GM12878 (cell line): ENCODE measurements around the gene CNST. TPM values are rescaled to one million over a fixed set of nuclear protein-coding genes. Genes with fewer than 3 reads are reported as not detected.

ENCODE experiments used
- ATAC-seq: fragments of 200-7000 bp; cut with Tn5 transposase; 3 replicates; pipeline ENCODE4 v1.9.1; 2020; ENCODE audit warnings: mild to moderate bottlenecking, moderate library complexity
- BruUV-seq: library from RNA; stranded (reverse); fragments of 400-500 nt; replicated peaks from 2 replicates; lab custom pipeline; 2021; lab: Mats Ljungman, UMichigan
- CTCF ChIA-PET: fragments of 300-600 bp; sonication (Branson Sonifier 250); formaldehyde crosslinking; extraction: SDS; loops from one replicate; lab custom pipeline; 2021; ENCODE audit warnings: inconsistent platforms; lab: Yijun Ruan, JAX
- POLR2A ChIA-PET: fragments of 350-600 bp; formaldehyde crosslinking; extraction: SDS; loops from one replicate; lab custom pipeline; 2021; ENCODE audit warnings: inconsistent platforms; lab: Charles Lee
- RAD21 ChIA-PET: fragments of 300-600 bp; sonication (Branson Sonifier 250); formaldehyde crosslinking; loops from one replicate; lab custom pipeline; 2023; ENCODE audit warnings: antibody characterized with exemption; ENCODE audit not compliant: unreplicated experiment; lab: Charles Lee
- SMC1A ChIA-PET: fragments of 300-600 bp; sonication (Branson Sonifier 250); formaldehyde crosslinking; loops from one replicate; lab custom pipeline; 2023; ENCODE audit not compliant: unreplicated experiment, uncharacterized antibody; lab: Charles Lee
- DNase-seq: peaks from one replicate; pipeline ENCODE4 v3.0.0-alpha.2; 2011; ENCODE audit warnings: low read depth, low spot score
- FAIRE-seq: peaks from 3 replicates; lab custom pipeline; 2011; peaks lifted over from hg19 to GRCh38; lab: Jason Lieb, UNC
- H2AFZ ChIP-seq: 2 replicates; pipeline ENCODE4 v1.6.0; 2011; ENCODE audit warnings: low read depth, low read length, control low read depth; ENCODE audit not compliant: control insufficient read depth
- H3K27ac ChIP-seq: 2 replicates; pipeline ENCODE4 v1.5.1; 2011; ENCODE audit warnings: control low read depth; ENCODE audit not compliant: control insufficient read depth, insufficient read depth
- H3K27me3 ChIP-seq, 2 experiments: replicated peaks in 1 of 2; 2 replicates each; pipeline versions ENCODE4 v1.6.0 to v1.6.1; 2011; ENCODE audit warnings: low read length in 1 of 2; ENCODE audit not compliant: control insufficient read depth in 2 of 2, insufficient read depth in 2 of 2
- H3K36me3 ChIP-seq, 2 experiments: 2 replicates each; pipeline ENCODE4 v1.5.1; 2011; ENCODE audit warnings: low read length in 1 of 2; ENCODE audit not compliant: control insufficient read depth in 2 of 2, insufficient read depth in 2 of 2
- H3K4me1 ChIP-seq: 2 replicates; pipeline ENCODE4 v1.6.1; 2011; ENCODE audit warnings: mild to moderate bottlenecking, low read length, moderate library complexity, mixed read lengths; ENCODE audit not compliant: control insufficient read depth, insufficient read depth
- H3K4me2 ChIP-seq: 2 replicates; pipeline ENCODE4 v1.6.0; 2011; ENCODE audit warnings: control low read depth; ENCODE audit not compliant: control insufficient read depth, insufficient read depth
- H3K4me3 ChIP-seq: fragments of 200-600 bp; sonication (generic); 2 replicates; pipeline ENCODE4 v1.5.1; 2016
- H3K79me2 ChIP-seq: 2 replicates; pipeline ENCODE4 v1.6.0; 2011; ENCODE audit warnings: low read length; ENCODE audit not compliant: control insufficient read depth, insufficient read depth
- H3K9ac ChIP-seq: 2 replicates; pipeline ENCODE4 v1.8.0; 2011; ENCODE audit warnings: low read length, control low read depth, mixed read lengths; ENCODE audit not compliant: control insufficient read depth, insufficient read depth
- H3K9me3 ChIP-seq: replicated peaks from 3 replicates; pipeline ENCODE4 v1.5.1; 2011; ENCODE audit warnings: mild to moderate bottlenecking, low read length; ENCODE audit not compliant: control insufficient read depth, insufficient read depth
- H4K20me1 ChIP-seq: 2 replicates; pipeline ENCODE4 v1.6.0; 2011; ENCODE audit not compliant: control insufficient read depth, insufficient read depth
- CHD4 ChIP-seq: fragments of 200-600 bp; sonication (generic); IDR thresholded peaks from 2 replicates; pipeline ENCODE4 v1.6.1; 2016; ENCODE audit warnings: mild to moderate bottlenecking
- CREB1 ChIP-seq: IDR thresholded peaks from 2 replicates; pipeline ENCODE4 v1.6.1; 2012; ENCODE audit warnings: low read depth, mild to moderate bottlenecking, inconsistent platforms
- GATAD2B ChIP-seq: fragments of 450-650 bp; conservative IDR thresholded peaks from 2 replicates; pipeline ENCODE4 v1.6.1; 2017; ENCODE audit warnings: low read depth, mild to moderate bottlenecking, moderate library complexity
- IRF4 ChIP-seq: IDR thresholded peaks from 2 replicates; pipeline ENCODE4 v1.6.1; 2011; ENCODE audit warnings: low read depth, low read length
- JUNB ChIP-seq: IDR thresholded peaks from 2 replicates; pipeline ENCODE4 v1.6.1; 2016; ENCODE audit warnings: antibody characterized with exemption, mild to moderate bottlenecking
- PKNOX1 ChIP-seq: fragments of 450-650 bp; IDR thresholded peaks from 2 replicates; pipeline ENCODE4 v1.6.1; 2016; ENCODE audit warnings: mild to moderate bottlenecking
- WGBS: methylation state at CpG from one replicate; pipeline ENCODE4 v1.1.6; 2016; ENCODE audit warnings: low lambda C conversion rate; ENCODE audit not compliant: insufficient replicate concordance, insufficient coverage; ENCODE audit errors: missing lambda C conversion rate; 5-methylcytosine and 5-hydroxymethylcytosine counted together
- in situ Hi-C: fragments of 300-500 bp; cut with MboI; formaldehyde crosslinking; loops from 9 replicates; pipeline ENCODE4 v1.14.3; 2018; ENCODE audit warnings: mixed read lengths
- intact Hi-C: fragments of 100-400 bp; cut with micrococcal nuclease; formaldehyde crosslinking; loops from one replicate; pipeline ENCODE4 v1.14.2; 2022; ENCODE audit not compliant: unreplicated experiment
- polyA plus RNA-seq, 11 experiments: library from polyadenylated mRNA; depleted of rRNA in 4 of 11; unstranded in 6 of 11; stranded (reverse) in 5 of 11; fragments of >200 nt; fragmentation: Nextera tagmentation in 4 of 11; fragmentation: Illumina TruSeq in 1 of 11; extraction: Ambion mirVana in 4 of 11; extraction: Trizol in 1 of 11; gene quantifications; 1 replicate in 1 of 11; 2 replicates in 10 of 11; pipeline versions ENCODE4 v1.2.1 to v1.2.3, GENCODE V29; 2011 to 2016; ENCODE audit warnings: inconsistent platforms in 2 of 11, missing spikeins in 2 of 11, low read depth in 1 of 11
- total RNA-seq, 4 experiments: library from RNA; depleted of rRNA in 3 of 4; stranded (reverse); fragments of >200 nt in 3 of 4; fragmentation: Illumina TruSeq in 1 of 4; extraction: Trizol in 1 of 4; gene quantifications; 2 replicates each; pipeline versions ENCODE4 v1.2.1 to v1.2.3, GENCODE V29; 2013 to 2021

CNST gene
- total and polyA plus RNA-seq, 10 of the 15 experiments (the other 5 are each of a cell fraction or from before 2014, with no cell fraction given) = 4.8 to 16.2 (median 12.3) TPM

DNA sequence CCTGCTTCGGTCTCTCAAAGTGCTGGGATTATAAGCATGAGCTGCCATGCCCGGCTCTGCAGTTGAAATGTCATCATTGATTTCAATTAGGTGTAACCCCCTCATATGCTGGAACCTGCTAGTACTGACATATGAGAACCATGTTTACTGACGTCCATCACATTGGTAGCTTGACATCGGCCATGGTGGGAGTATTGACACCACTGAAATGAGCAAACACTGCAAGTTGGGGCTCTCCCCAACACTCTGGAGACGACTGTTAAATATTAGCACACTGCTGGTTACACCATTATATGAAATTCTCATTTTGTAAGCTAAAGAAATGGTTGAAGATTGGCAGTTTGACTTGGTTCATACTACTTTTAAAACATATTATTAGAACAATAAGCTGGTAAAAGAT, 63.7 kb downstream of the CNST start:
- CTCF ChIA-PET = interaction anchor here (0.8 to 0.9 kb wide), 2 partner anchors 59 to 68 kb away, joined by 3 to 5 read pairs; no protein-coding TSS in a partner anchor
- Histone ChIP-seq H3K4me1 (peaks cover 19% of the 10 kb centered on the region), H3K4me2 (peak overlapping the region; percentile 39; the same call in 1 of the 2 replicates), H3K36me3 (peaks cover 0 to 3% of the 10 kb centered on the region in 2 experiments; a peak in 1 of 4 replicates), H3K9me3 (no peaks in the 10 kb centered on the region), H3K27ac (peak overlapping the region; percentile 3; the same call in 1 of the 2 replicates), H2AFZ (no peak overlapping the region), H3K79me2 (no peaks in the 10 kb centered on the region), H4K20me1 (no peaks in the 10 kb centered on the region), H3K4me3 (0 out of 2 replicates have a peak overlapping the region, but pooled peaks have one; percentile 26), H3K27me3 (no peaks in the 10 kb centered on the region), H3K9ac (no peak overlapping the region)
- in situ Hi-C loops = no loop called here
- BruUV-seq = no TSS peak
- POLR2A ChIA-PET = interaction anchor here (1.1 kb wide), 1 partner anchor 13 kb away, joined by 4 read pairs; no protein-coding TSS in a partner anchor
- ATAC-seq (peak; percentile 67), DNase-seq (no peak), FAIRE-seq (no peak)
- SMC1A ChIA-PET = interaction anchor here (0.6 to 2.0 kb wide), 11 partner anchors 8 to 132 kb away, joined by 3 to 6 read pairs (median 4); no protein-coding TSS in a partner anchor
- RAD21 ChIA-PET = interaction anchor here (1.1 to 1.6 kb wide), 3 partner anchors 38 to 59 kb away, joined by 3 to 5 read pairs (median 4); no protein-coding TSS in a partner anchor
- intact Hi-C loops = no loop called here
- WGBS = 24% methylated on average over 5 of the region's 5 CpGs
- TF ChIP-seq IRF4 (0 out of 2 replicates have a peak, but pooled peaks have one; percentile 46), CHD4 (no peak), CREB1 (0 out of 2 replicates have a peak, but pooled peaks have one; percentile 10), JUNB (peak; percentile 33; the same call in 1 of the 2 replicates), PKNOX1 (peak; percentile 38; the same call in 1 of the 2 replicates), GATAD2B (no peak)
